GF-D8 (cell line): ENCODE measurements around the gene MTREX.

Experiments
- DNase-seq: peaks from one replicate; lab custom pipeline; 2025; lab: John Stamatoyannopoulos, UW

Gene MTREX

GRCh38 chr5:55324815-55325418 lies 17.1 kb downstream of the MTREX start:
- DNase-seq = no peak

DNA sequence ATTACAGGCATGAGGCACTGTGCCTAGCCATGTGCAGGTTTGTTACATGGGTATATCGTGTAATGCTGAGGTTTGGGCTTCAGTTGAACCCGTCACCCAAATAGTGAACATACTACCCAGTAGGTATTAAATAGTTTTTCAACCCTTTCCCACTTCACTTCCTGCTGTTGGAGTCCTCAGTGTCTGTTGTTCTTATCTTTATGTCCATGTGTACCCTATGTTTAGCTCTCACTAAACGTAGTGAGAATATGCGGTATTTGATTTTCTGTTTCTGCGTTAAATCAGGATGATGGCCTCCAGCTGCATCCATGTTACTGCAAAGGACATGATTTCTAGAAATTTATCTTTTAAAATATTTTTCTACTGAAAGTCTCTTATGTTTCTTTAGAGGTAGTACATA lies 17.8 kb downstream of the MTREX start:
- DNase-seq = no peak

DNA sequence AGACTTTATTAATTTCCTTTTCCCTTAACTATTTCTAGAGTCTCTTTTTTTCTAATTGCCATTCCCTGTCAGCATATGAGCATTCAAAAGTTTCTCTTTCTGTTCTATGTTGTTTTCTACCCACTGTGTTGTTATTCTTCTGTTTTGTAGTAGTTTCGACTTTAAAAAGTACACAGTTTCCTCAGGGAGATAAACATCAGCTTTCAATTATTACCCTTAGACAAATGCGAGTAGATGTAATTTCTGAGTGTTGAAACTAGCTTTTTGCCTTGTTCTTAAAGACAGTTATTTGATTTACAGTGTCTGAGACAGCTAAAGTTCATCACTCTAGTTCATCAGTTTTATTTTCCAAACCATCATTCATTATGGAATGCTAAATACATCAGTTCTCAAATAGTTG lies 19.5 kb downstream of the MTREX start:
- no peak for DNase-seq

GRCh38 chr5:55331321-55331720 lies 23.5 kb downstream of the MTREX start:
- no peak for DNase-seq

- no peak for DNase-seq
Measured at GRCh38 chr5:55333017-55333416, 25.2 kb downstream of the MTREX start.

GRCh38 chr5:55333811-55334210 lies 26.0 kb downstream of the MTREX start:
- no peak for DNase-seq

GRCh38 chr5:55338092-55338613 lies 30.4 kb downstream of the MTREX start:
- DNase-seq = no peak

- DNase-seq = no peak
Measured at GRCh38 chr5:55338810-55339243, 31.0 kb downstream of the MTREX start.

GRCh38 chr5:55343107-55343506 lies 35.3 kb downstream of the MTREX start:
- DNase-seq = no peak

DNA sequence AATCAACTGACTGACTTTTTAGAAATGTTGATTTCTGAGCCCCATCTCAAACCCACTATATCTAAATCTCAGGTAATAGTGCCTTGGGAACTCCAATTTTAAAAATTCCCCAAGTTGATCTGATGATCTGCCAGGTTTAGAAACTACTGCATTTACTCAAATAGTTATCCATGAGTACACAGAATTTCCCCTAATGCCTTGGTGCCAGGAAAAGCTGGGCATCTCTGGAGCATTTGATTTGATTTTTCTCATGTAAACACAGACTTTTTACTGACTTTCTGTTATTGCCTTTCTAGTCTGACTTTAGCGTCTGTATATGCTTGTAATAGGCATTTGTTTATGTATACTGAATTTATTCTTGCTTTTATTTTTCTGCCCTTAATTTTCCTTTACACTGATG lies 35.8 kb downstream of the MTREX start:
- no peak for DNase-seq

DNA sequence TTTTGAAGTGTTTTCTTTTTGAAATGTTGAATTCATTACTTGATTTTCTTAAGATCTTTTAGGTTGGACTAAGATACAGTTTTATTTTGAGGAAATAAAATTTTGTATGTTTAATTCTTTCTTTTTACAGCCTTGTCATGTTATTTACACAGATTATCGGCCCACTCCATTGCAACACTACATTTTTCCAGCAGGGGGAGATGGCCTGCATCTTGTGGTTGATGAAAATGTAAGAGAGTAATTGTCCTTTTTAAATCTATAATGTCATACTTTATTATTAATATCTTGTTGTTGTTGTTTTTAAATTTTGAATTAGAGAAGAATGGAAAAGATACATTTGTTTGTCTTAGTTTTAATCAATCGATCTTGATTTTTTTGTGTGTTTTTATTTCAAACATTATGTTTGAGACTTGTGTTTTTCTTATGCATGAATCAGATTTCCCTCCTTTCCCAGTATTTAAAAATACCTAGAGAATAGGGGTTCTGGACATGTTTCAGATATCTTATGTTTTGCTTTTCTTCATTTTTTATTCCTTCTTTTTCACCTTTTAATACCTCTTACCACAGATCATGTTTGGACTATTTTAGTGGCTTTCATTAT lies 36.7 kb downstream of the MTREX start:
- no peak for DNase-seq

DNA sequence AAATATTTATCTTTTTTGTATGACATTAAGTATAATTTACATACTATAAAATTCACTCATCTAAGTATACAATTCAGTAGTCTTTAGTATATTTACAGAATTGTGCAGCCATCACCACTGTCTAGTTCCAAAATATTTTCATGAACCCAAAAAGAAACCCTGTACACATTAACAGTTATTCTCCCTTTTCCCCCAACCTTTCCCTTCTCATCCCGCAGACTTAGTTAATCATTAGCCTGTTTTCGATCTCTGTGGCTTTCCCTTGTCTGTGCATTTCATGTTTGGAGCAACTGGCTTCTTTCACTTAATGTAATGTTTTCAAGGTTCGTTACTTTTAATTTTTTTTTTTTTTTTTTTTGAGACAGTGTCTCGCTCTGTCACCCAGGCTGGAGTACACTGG lies 37.5 kb downstream of the MTREX start:
- no peak for DNase-seq

- no peak for DNase-seq
Measured at GRCh38 chr5:55347786-55348185, 40.0 kb downstream of the MTREX start.

- no peak for DNase-seq
Measured at GRCh38 chr5:55350754-55351153, 43.0 kb downstream of the MTREX start.

- DNase-seq = no peak
Measured at GRCh38 chr5:55356896-55357295, 49.1 kb downstream of the MTREX start.

DNA sequence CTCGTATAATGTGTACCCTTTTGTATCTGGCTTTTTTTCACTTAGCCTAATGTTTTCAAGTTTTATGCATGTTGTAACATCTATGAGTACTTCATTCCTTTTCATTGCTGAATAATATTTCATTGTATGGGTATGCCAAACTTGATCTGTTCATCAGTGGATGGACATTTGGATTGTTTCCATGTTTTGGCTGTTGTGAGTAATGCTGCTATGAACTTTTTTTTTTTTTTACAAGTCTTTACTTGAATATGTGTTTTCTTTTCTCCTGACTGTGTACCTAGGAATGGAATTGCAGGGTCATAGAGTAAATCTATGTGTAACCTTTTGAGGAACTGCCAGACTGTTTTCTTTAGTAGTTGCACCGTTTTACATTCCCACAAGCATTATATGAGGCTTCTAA lies 52.4 kb downstream of the MTREX start:
- no peak for DNase-seq

- DNase-seq = no peak
Measured at GRCh38 chr5:55363856-55364255, 56.1 kb downstream of the MTREX start.

- DNase-seq = no peak
Measured at GRCh38 chr5:55364537-55365055, 56.8 kb downstream of the MTREX start.

GRCh38 chr5:55370291-55370925 lies 62.6 kb downstream of the MTREX start:
- DNase-seq = no peak

GRCh38 chr5:55371145-55371544 lies 63.4 kb downstream of the MTREX start:
- DNase-seq = no peak

DNA sequence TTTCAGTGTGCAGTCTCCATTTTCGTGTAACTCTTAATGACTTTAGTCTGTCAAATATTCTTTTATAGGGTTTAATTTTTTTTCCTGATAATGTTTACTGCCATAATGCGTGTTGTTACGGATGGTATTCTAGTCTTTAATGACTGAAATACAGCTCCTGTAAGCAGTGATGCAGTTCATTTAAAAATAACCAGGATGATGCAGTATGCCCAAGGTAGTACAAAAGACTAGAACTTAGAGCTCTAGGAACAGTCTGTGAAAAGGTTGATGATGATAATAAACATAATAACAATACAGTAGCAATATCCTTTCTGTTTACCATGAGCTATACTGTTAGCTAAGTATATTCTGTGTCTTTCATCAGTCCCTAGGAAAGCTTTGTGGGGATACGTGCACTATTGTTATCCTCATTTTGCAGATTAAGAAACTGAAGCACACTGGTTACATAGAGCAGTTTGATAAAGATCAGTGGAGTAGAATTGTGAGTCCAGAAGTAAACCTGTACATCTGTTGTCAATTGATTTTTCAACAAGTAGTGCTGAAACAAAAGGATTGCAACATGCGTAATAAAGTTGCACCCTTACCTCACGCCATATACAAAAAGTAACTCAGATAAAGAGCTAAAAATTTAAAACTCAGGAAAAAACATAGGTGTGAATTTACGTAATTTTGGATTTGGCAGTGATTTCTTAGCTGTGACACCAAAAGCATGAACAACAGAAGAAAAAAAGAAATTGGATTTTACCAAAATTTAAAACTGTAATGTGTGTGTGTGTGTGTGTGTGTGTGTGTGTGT lies 64.5 kb downstream of the MTREX start:
- no peak for DNase-seq

- no peak for DNase-seq
Measured at GRCh38 chr5:55377810-55378209, 70.0 kb downstream of the MTREX start.
